K562 (cell line): ENCODE results near the gene NDUFS8. TPM values are rescaled to one million over a fixed set of nuclear protein-coding genes. Genes with fewer than 3 reads are reported as not detected.
A peak's percentile ranks its signal among the peaks of the same experiment; 100 is the strongest.

ENCODE experiments used
- REST ChIP-seq, 2 experiments: fragments of 450-650 bp; formaldehyde crosslinking in 1 of 2; IDR thresholded peaks; 2 replicates each; pipeline versions ENCODE4 v1.4.0 to v1.6.1; 2014 to 2020; ENCODE audit warnings: mild to moderate bottlenecking in 2 of 2, borderline replicate concordance in 1 of 2, low read depth in 1 of 2
- ZFX ChIP-seq: sonication (generic); formaldehyde crosslinking; IDR thresholded peaks from 2 replicates; pipeline ENCODE4 v1.8.0; 2022; ENCODE audit warnings: mild to moderate bottlenecking, missing genetic modification reagents, moderate library complexity
- polyA plus RNA-seq, 8 experiments: library from polyadenylated mRNA; depleted of rRNA in 4 of 8; stranded (reverse) in 5 of 8; unstranded in 3 of 8; fragments of >200 nt; fragmentation: Nextera tagmentation in 2 of 8; fragmentation: Illumina TruSeq in 1 of 8; extraction: Ambion mirVana in 2 of 8; extraction: Trizol in 1 of 8; gene quantifications; 2 replicates each; pipeline versions ENCODE4 v1.2.1 to v1.2.3, GENCODE V29; 2011 to 2014; ENCODE audit warnings: inconsistent platforms in 1 of 8, missing spikeins in 1 of 8
- total RNA-seq, 7 experiments: library from RNA; depleted of rRNA in 6 of 7; stranded (reverse); fragments of >200 nt in 6 of 7; fragmentation: Illumina TruSeq in 2 of 7; extraction: Trizol in 2 of 7; gene quantifications; 2 replicates each; pipeline versions ENCODE4 v1.2.1 to v1.2.3, GENCODE V29; 2011 to 2021; ENCODE audit warnings: low replicate concordance in 1 of 7

Gene NDUFS8
- total and polyA plus RNA-seq, 9 of the 15 experiments (the other 6 are each of a cell fraction or from before 2014, with no cell fraction given): 36.5 to 351 (median 101) TPM

DNA sequence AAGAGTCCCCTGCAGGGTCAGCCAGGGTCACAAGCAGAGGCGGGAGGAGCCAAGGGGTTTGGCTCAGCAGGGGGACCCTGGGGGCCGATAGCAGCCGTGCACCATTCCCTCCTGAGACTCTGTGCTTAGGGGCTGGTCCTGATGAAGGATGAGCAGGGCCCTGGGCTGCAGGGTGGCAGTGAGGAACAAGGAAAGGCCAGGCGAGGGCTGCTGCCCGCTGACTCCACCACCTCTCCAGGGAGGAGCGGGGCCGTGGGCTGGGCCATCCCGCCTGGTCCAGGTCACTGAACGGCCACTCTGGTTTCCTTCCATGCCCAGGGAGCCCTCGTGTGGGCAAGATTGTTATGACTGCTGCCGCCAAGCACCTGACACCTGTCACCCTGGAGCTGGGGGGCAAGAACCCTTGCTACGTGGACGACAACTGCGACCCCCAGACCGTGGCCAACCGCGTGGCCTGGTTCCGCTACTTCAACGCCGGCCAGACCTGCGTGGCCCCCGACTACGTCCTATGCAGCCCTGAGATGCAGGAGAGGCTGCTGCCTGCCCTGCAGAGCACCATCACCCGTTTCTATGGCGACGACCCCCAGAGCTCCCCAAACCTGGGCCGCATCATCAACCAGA is 9.2 kb upstream of the NDUFS8 start (continued):
- TF ChIP-seq REST (IDR thresholded peaks at IDR 0.05; ENCODE audit: borderline replicate concordance) (no peak), REST (CRISPR knock-in tag; IDR thresholded peaks at IDR 0.05; ENCODE audit: low read depth) (no peak), ZFX (CRISPR knock-in tag) (0 out of 2 replicates have a peak, but pooled peaks have one; percentile 20)
